ENCODE data around the gene FAM210B.

The FAM210B gene

GRCh38 chr20:56359212-56360132 lies 698 bp downstream of the FAM210B start:
- DNase-seq, result peak; percentile 49
- in situ Hi-C loops (cut with HindIII; ENCODE audit: low pct_ligation_motif_present, low pct_unique_long_range_greater_than_20kb, low sequenced_read_pairs), result no loop called here

- no peak for DNase-seq
- in situ Hi-C loops (cut with HindIII; ENCODE audit: low pct_ligation_motif_present, low pct_unique_long_range_greater_than_20kb, low sequenced_read_pairs), result no loop called here
Measured at GRCh38 chr20:56360133-56360907, 1.5 kb downstream of the FAM210B start.

GRCh38 chr20:56360908-56361205 lies 2.1 kb downstream of the FAM210B start:
- no peak for DNase-seq
- in situ Hi-C loops (cut with HindIII; ENCODE audit: low pct_ligation_motif_present, low pct_unique_long_range_greater_than_20kb, low sequenced_read_pairs), result no loop called here

- in situ Hi-C loops (cut with HindIII; ENCODE audit: low pct_ligation_motif_present, low pct_unique_long_range_greater_than_20kb, low sequenced_read_pairs), result no loop called here
- no peak for DNase-seq
Measured at GRCh38 chr20:56361900-56362299, 3.1 kb downstream of the FAM210B start.

GRCh38 chr20:56362833-56363413 lies 4.1 kb downstream of the FAM210B start:
- no peak for DNase-seq
- in situ Hi-C loops (cut with HindIII; ENCODE audit: low pct_ligation_motif_present, low pct_unique_long_range_greater_than_20kb, low sequenced_read_pairs), result no loop called here

GRCh38 chr20:56363491-56363890 lies 4.7 kb downstream of the FAM210B start:
- DNase-seq, result no peak
- in situ Hi-C loops (cut with HindIII; ENCODE audit: low pct_ligation_motif_present, low pct_unique_long_range_greater_than_20kb, low sequenced_read_pairs), result no loop called here

GRCh38 chr20:56368351-56369134 lies 9.8 kb downstream of the FAM210B start:
- DNase-seq, result no peak
- in situ Hi-C loops (cut with HindIII; ENCODE audit: low pct_ligation_motif_present, low pct_unique_long_range_greater_than_20kb, low sequenced_read_pairs), result no loop called here

- no peak for DNase-seq
- in situ Hi-C loops (cut with HindIII; ENCODE audit: low pct_ligation_motif_present, low pct_unique_long_range_greater_than_20kb, low sequenced_read_pairs), result no loop called here
Measured at GRCh38 chr20:56369179-56369578, 10.4 kb downstream of the FAM210B start.

GRCh38 chr20:56371977-56372376 lies 13.2 kb downstream of the FAM210B start:
- in situ Hi-C loops (cut with HindIII; ENCODE audit: low pct_ligation_motif_present, low pct_unique_long_range_greater_than_20kb, low sequenced_read_pairs), result no loop called here
- DNase-seq, result no peak

GRCh38 chr20:56372850-56373249 lies 14.1 kb downstream of the FAM210B start:
- in situ Hi-C loops (cut with HindIII; ENCODE audit: low pct_ligation_motif_present, low pct_unique_long_range_greater_than_20kb, low sequenced_read_pairs), result no loop called here
- DNase-seq, result no peak

- in situ Hi-C loops (cut with HindIII; ENCODE audit: low pct_ligation_motif_present, low pct_unique_long_range_greater_than_20kb, low sequenced_read_pairs), result no loop called here
- peak; percentile 51 for DNase-seq
Measured at GRCh38 chr20:56373942-56374341, 15.2 kb downstream of the FAM210B start.

- no peak for DNase-seq
- in situ Hi-C loops (cut with HindIII; ENCODE audit: low pct_ligation_motif_present, low pct_unique_long_range_greater_than_20kb, low sequenced_read_pairs), result no loop called here
Measured at GRCh38 chr20:56376331-56376730, 17.6 kb downstream of the FAM210B start.

- in situ Hi-C loops (cut with HindIII; ENCODE audit: low pct_ligation_motif_present, low pct_unique_long_range_greater_than_20kb, low sequenced_read_pairs), result no loop called here
- DNase-seq, result no peak
Measured at GRCh38 chr20:56378386-56378785, 19.6 kb downstream of the FAM210B start.

- no peak for DNase-seq
- in situ Hi-C loops (cut with HindIII; ENCODE audit: low pct_ligation_motif_present, low pct_unique_long_range_greater_than_20kb, low sequenced_read_pairs), result no loop called here
Measured at GRCh38 chr20:56380375-56380774, 21.6 kb downstream of the FAM210B start.

GRCh38 chr20:56381501-56381900 lies 22.7 kb downstream of the FAM210B start:
- in situ Hi-C loops (cut with HindIII; ENCODE audit: low pct_ligation_motif_present, low pct_unique_long_range_greater_than_20kb, low sequenced_read_pairs), result no loop called here
- no peak for DNase-seq

- in situ Hi-C loops (cut with HindIII; ENCODE audit: low pct_ligation_motif_present, low pct_unique_long_range_greater_than_20kb, low sequenced_read_pairs), result no loop called here
- no peak for DNase-seq
Measured at GRCh38 chr20:56382696-56383095, 23.9 kb downstream of the FAM210B start.

- no peak for DNase-seq
Measured at GRCh38 chr20:56383334-56383733, 24.6 kb downstream of the FAM210B start.

GRCh38 chr20:56385130-56385529 lies 26.4 kb downstream of the FAM210B start:
- DNase-seq, result no peak
- in situ Hi-C loops (cut with HindIII; ENCODE audit: low pct_ligation_motif_present, low pct_unique_long_range_greater_than_20kb, low sequenced_read_pairs), result no loop called here

More at GRCh38 chr20:56383334-56383733, 24.6 kb downstream of the FAM210B start:
- in situ Hi-C loops (cut with HindIII; ENCODE audit: low pct_ligation_motif_present, low pct_unique_long_range_greater_than_20kb, low sequenced_read_pairs), result no loop called here

GRCh38 chr20:56386219-56386618 lies 27.4 kb downstream of the FAM210B start:
- in situ Hi-C loops (cut with HindIII; ENCODE audit: low pct_ligation_motif_present, low pct_unique_long_range_greater_than_20kb, low sequenced_read_pairs), result no loop called here
- DNase-seq, result no peak

Data from ACHN (cell line).